K562 (cell line): Measurements from ENCODE around the gene SLC1A3. TPM values are rescaled to one million over a fixed set of nuclear protein-coding genes. Genes with fewer than 3 reads are reported as not detected.

ENCODE experiments used
- ATAC-seq: fragments of 200-7000 bp; cut with Tn5 transposase; 3 replicates; pipeline ENCODE4 v1.9.1; 2020; ENCODE audit warnings: moderate library complexity
- BruUV-seq: library from RNA; stranded (reverse); fragments of 400-500 nt; replicated peaks from 2 replicates; lab custom pipeline; 2021; lab: Mats Ljungman, UMichigan
- CTCF ChIA-PET: fragments of 300-600 bp; formaldehyde crosslinking; extraction: SDS; loops from one replicate; lab custom pipeline; 2021; ENCODE audit warnings: low intra/inter-chr PET ratio; lab: Yijun Ruan, JAX
- POLR2A ChIA-PET: fragments of 300-600, 350-650 bp; sonication (Branson Sonifier 250); formaldehyde crosslinking; extraction: SDS; loops from one replicate; lab custom pipeline; 2021; ENCODE audit warnings: antibody characterized with exemption, inconsistent platforms; lab: Yijun Ruan, JAX
- DNase-seq, 4 experiments: peaks; one replicate each; pipeline versions ENCODE4 v3.0.0 to v3.0.0-alpha.2; 2011 to 2018; ENCODE audit warnings: low spot score in 3 of 4, mixed read lengths in 3 of 4; ENCODE audit errors: extremely low read depth in 1 of 4
- FAIRE-seq: peaks from 2 replicates; lab custom pipeline; 2011; peaks lifted over from hg19 to GRCh38; lab: Jason Lieb, UNC
- H2AFZ ChIP-seq: 2 replicates; pipeline ENCODE4 v1.6.0; 2011; ENCODE audit warnings: low read depth, low read length, control low read depth, inconsistent platforms
- H3K27ac ChIP-seq: fragments of 200-600 bp; 3 replicates; pipeline ENCODE4 v1.8.0; 2011; ENCODE audit warnings: low read depth, mild to moderate bottlenecking, control low read depth, inconsistent platforms, low read length, moderate library complexity, mixed read lengths; ENCODE audit errors: extremely low read depth
- H3K27me3 ChIP-seq, 2 experiments: fragments of 300-600 bp in 1 of 2; 2 replicates in 1 of 2; 3 replicates in 1 of 2; pipeline versions ENCODE4 v1.6.0 to v1.8.0; 2011; ENCODE audit warnings: inconsistent platforms in 2 of 2, low read length in 2 of 2, mild to moderate bottlenecking in 1 of 2, mixed read lengths in 1 of 2, moderate library complexity in 1 of 2; ENCODE audit not compliant: control insufficient read depth in 2 of 2, insufficient read depth in 2 of 2
- H3K36me3 ChIP-seq: fragments of 300-600 bp; 3 replicates; pipeline ENCODE4 v1.8.0; 2011; ENCODE audit warnings: mild to moderate bottlenecking, low read length, inconsistent platforms; ENCODE audit not compliant: control insufficient read depth, insufficient read depth
- H3K4me1 ChIP-seq, 2 experiments: fragments of 200-600 bp in 1 of 2; replicated peaks in 1 of 2; 2 replicates in 1 of 2; 3 replicates in 1 of 2; pipeline versions ENCODE4 v1.5.1 to v1.8.0; 2011; ENCODE audit warnings: inconsistent platforms in 2 of 2, low read length in 2 of 2, mild to moderate bottlenecking in 1 of 2, mixed read lengths in 1 of 2, moderate library complexity in 1 of 2; ENCODE audit not compliant: control insufficient read depth in 2 of 2, insufficient read depth in 2 of 2
- H3K4me2 ChIP-seq: 2 replicates; pipeline ENCODE4 v1.6.1; 2011; ENCODE audit warnings: low read length, control low read depth, inconsistent platforms, mixed read lengths; ENCODE audit not compliant: insufficient read depth
- H3K4me3 ChIP-seq: fragments of 200-600 bp; sonication (generic), shearing (Covaris generic); 2 replicates; pipeline ENCODE4 v1.5.1; 2016; ENCODE audit warnings: control low read depth, inconsistent platforms
- H3K79me2 ChIP-seq: fragments of 200-600 bp; 3 replicates; pipeline ENCODE4 v1.8.0; 2011; ENCODE audit warnings: low read length, inconsistent platforms; ENCODE audit not compliant: control insufficient read depth, insufficient read depth
- H3K9ac ChIP-seq, 2 experiments: 2 replicates each; pipeline versions ENCODE4 v1.6.0 to v1.6.1; 2011; ENCODE audit warnings: low read depth in 2 of 2, low read length in 2 of 2, control low read depth in 1 of 2, inconsistent platforms in 1 of 2, mild to moderate bottlenecking in 1 of 2, mixed read lengths in 1 of 2; ENCODE audit not compliant: insufficient read depth in 1 of 2
- H3K9me1 ChIP-seq: one replicate; pipeline ENCODE4 v1.6.0; 2011; ENCODE audit warnings: inconsistent platforms, mild to moderate bottlenecking, low read length, moderate library complexity; ENCODE audit not compliant: control insufficient read depth, insufficient read depth
- H3K9me3 ChIP-seq: replicated peaks from 2 replicates; pipeline ENCODE4 v1.5.1; 2011; ENCODE audit warnings: low read depth, low read length, inconsistent platforms; ENCODE audit not compliant: control insufficient read depth, insufficient read depth
- H4K20me1 ChIP-seq: replicated peaks from 2 replicates; pipeline ENCODE4 v1.6.1; 2011; ENCODE audit warnings: low read length, inconsistent platforms, mixed read lengths; ENCODE audit not compliant: control insufficient read depth, insufficient read depth
- BRD9 ChIP-seq: fragments of 450-650 bp; IDR thresholded peaks from 2 replicates; pipeline ENCODE4 v1.6.1; 2018; ENCODE audit warnings: low read depth; ENCODE audit not compliant: partially characterized antibody
- ELF1 ChIP-seq: fragments of 200-800 bp; sonication (Bioruptor generic); IDR thresholded peaks from 2 replicates; pipeline ENCODE4 v1.6.1; 2016; ENCODE audit warnings: missing genetic modification characterization, missing compliant biosample characterization
- GATAD2A ChIP-seq: fragments of 450-650 bp; IDR thresholded peaks from 2 replicates; pipeline ENCODE4 v1.6.1; 2017
- JUN ChIP-seq, 2 experiments: sonication (generic) in 1 of 2; formaldehyde crosslinking in 1 of 2; IDR thresholded peaks; 2 replicates each; pipeline versions ENCODE4 v1.6.1 to v1.8.0; 2012 to 2022; ENCODE audit warnings: borderline replicate concordance in 2 of 2, mild to moderate bottlenecking in 2 of 2, improper control_type of control experiment in 1 of 2, low read depth in 1 of 2, low read length in 1 of 2, missing genetic modification reagents in 1 of 2
- JUND ChIP-seq, 2 experiments: IDR thresholded peaks; 2 replicates in 1 of 2; 3 replicates in 1 of 2; pipeline ENCODE4 v1.6.1; 2011; ENCODE audit warnings: borderline replicate concordance in 2 of 2, low read depth in 2 of 2, low read length in 2 of 2, improper control_type of control experiment in 1 of 2, missing biosample characterization in 1 of 2, missing genetic modification characterization in 1 of 2, missing genetic modification reagents in 1 of 2
- NCOA1 ChIP-seq: fragments of 450-650 bp; IDR thresholded peaks from 2 replicates; pipeline ENCODE4 v1.6.1; 2016; ENCODE audit warnings: low read depth
- PML ChIP-seq: IDR thresholded peaks from 2 replicates; pipeline ENCODE4 v1.6.1; 2012; ENCODE audit warnings: low read length, inconsistent platforms
- RAD51 ChIP-seq: fragments of 450-650 bp; IDR thresholded peaks from 2 replicates; pipeline ENCODE4 v1.7.1; 2016; ENCODE audit warnings: low read depth, mild to moderate bottlenecking, borderline replicate concordance
- ZNF140 ChIP-seq: fragments of 250-450 bp; sonication (Bioruptor Pico); IDR thresholded peaks from 2 replicates; pipeline ENCODE4 v1.8.0; 2021; ENCODE audit warnings: moderate library complexity, mild to moderate bottlenecking, inconsistent platforms
- ZNF785 ChIP-seq: fragments of 250-450 bp; sonication (Bioruptor Pico); IDR thresholded peaks from 2 replicates; pipeline ENCODE4 v1.4.0; 2020; ENCODE audit warnings: mild to moderate bottlenecking
- WGBS: fragments of 100-300 bp; shearing (Covaris generic); methylation state at CpG from one replicate; pipeline ENCODE4 v1.1.6; 2016; ENCODE audit warnings: low coverage, mixed read lengths; ENCODE audit not compliant: insufficient coverage; ENCODE audit errors: missing lambda C conversion rate; 5-methylcytosine and 5-hydroxymethylcytosine counted together
- in situ Hi-C: fragments of 300-500 bp; cut with MboI; formaldehyde crosslinking; loops from 4 replicates; pipeline ENCODE4 v1.15.0; 2018; ENCODE audit warnings: inconsistent platforms, mixed read lengths
- intact Hi-C: fragments of 100-400 bp; cut with micrococcal nuclease; formaldehyde crosslinking; loops from 2 replicates; pipeline ENCODE4 v1.14.2; 2022
- polyA plus RNA-seq, 8 experiments: library from polyadenylated mRNA; depleted of rRNA in 4 of 8; stranded (reverse) in 5 of 8; unstranded in 3 of 8; fragments of >200 nt; fragmentation: Nextera tagmentation in 2 of 8; fragmentation: Illumina TruSeq in 1 of 8; extraction: Ambion mirVana in 2 of 8; extraction: Trizol in 1 of 8; gene quantifications; 2 replicates each; pipeline versions ENCODE4 v1.2.1 to v1.2.3, GENCODE V29; 2011 to 2014; ENCODE audit warnings: inconsistent platforms in 1 of 8, missing spikeins in 1 of 8
- total RNA-seq, 7 experiments: library from RNA; depleted of rRNA in 6 of 7; stranded (reverse); fragments of >200 nt in 6 of 7; fragmentation: Illumina TruSeq in 2 of 7; extraction: Trizol in 2 of 7; gene quantifications; 2 replicates each; pipeline versions ENCODE4 v1.2.1 to v1.2.3, GENCODE V29; 2011 to 2021; ENCODE audit warnings: low replicate concordance in 1 of 7
- TF ChIP-seq, protein P1 (sequence below): fragments of 450-650 bp; IDR thresholded peaks from 2 replicates; pipeline ENCODE4 v1.6.1; 2017; ENCODE audit warnings: antibody characterized with exemption
- TF ChIP-seq, protein P2 (sequence below): fragments of 250-450 bp; sonication (Bioruptor Pico); IDR thresholded peaks from 2 replicates; pipeline ENCODE4 v1.4.0; 2020

SLC1A3 gene
- total and polyA plus RNA-seq, 9 of the 15 experiments (the other 6 are each of a cell fraction or from before 2014, with no cell fraction given) = 0.13 TPM; not detected in 8

DNA sequence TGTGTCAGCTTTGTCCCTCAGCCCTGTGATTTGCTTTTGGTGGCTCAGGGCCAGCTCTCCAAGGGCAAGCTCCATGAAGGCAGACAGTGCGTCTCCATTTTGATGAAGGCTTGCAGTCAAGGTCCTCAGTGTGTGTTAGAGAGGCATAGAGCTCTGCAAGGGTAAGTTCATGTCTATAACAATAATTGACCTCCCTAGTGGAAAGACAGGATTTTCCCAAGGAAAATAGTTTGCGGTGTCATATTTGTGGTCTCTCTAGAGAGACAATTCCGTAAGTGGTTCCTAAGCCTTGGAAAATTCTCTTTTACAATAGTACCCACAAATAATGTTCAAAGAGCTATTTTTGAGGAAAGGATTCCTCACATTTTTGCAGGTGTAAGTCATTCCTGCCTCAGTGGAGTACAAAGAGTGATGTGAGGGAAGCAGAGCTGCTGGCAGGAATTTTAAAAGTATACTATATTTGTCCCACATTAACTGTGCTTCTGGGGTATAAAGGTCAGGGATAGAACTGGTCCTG lies 40.2 kb downstream of the SLC1A3 start:
- intact Hi-C loops = no loop called here
- no peaks in the 10 kb centered on the region for H3K9me3 ChIP-seq
- no TSS peak for BruUV-seq
- no peak overlapping the region for H3K27ac ChIP-seq
- H3K4me3 ChIP-seq = no peak overlapping the region
- no peaks in the 10 kb centered on the region for H4K20me1 ChIP-seq
- no peaks in the 10 kb centered on the region for H3K4me1 ChIP-seq
- ATAC-seq (no peak), DNase-seq (no peak), FAIRE-seq (no peak)
- H3K36me3 ChIP-seq = no peaks in the 10 kb centered on the region
- ChIA-PET POLR2A (interaction anchor here (0.5 kb wide), 1 partner anchor 143 kb away, joined by 3 read pairs; no protein-coding TSS in a partner anchor), CTCF (no interaction called here)
- no peak overlapping the region for H3K9ac ChIP-seq
- WGBS = 0% methylated on average over 3 of the region's 3 CpGs
- H3K79me2 ChIP-seq = no peaks in the 10 kb centered on the region
- no peak for TF ChIP-seq GATAD2A
- no peak for TF ChIP-seq RAD51
- no peak for TF ChIP-seq JUND (IDR thresholded peaks at IDR 0.05; ENCODE audit: borderline replicate concordance, low read depth, low read length)
- no peak for TF ChIP-seq JUND (tag; IDR thresholded peaks at IDR 0.05; ENCODE audit: borderline replicate concordance, low read depth, low read length)
- TF ChIP-seq, all 486 proteins: peak for 0
- H2AFZ ChIP-seq = no peak overlapping the region
- in situ Hi-C loops = no loop called here
- no peak overlapping the region for H3K4me2 ChIP-seq
- no peaks in the 10 kb centered on the region; a peak in 1 of 5 replicates for H3K27me3 ChIP-seq
- H3K9me1 ChIP-seq = no peaks in the 10 kb centered on the region

DNA sequence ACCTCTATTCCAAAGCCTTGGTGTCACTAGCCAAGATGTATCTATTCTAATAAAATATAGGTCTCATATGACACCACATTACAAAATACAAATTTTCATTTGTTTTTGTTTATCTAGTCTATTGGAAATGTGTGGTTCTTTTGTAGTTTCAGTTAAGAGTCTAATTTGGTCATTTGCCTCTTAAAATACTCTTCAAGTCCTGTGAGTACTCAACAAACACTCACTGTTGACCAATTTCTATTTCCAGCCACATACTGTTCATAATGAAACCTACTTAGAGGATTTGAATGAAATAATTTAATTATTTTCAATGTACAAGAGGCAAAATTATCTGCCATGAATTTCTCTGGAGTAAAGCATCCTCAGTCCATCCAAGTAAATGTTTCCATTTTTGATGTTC lies 40.6 kb downstream of the SLC1A3 start:
- CTCF ChIA-PET = no interaction called here
- FAIRE-seq = no peak
- no peaks in the 10 kb centered on the region for H4K20me1 ChIP-seq
- no peak for DNase-seq
- H2AFZ ChIP-seq = no peak overlapping the region
- no peak overlapping the region for H3K4me3 ChIP-seq
- H3K9ac ChIP-seq = no peak overlapping the region
- no peak for ATAC-seq
- intact Hi-C loops (no loop called here), in situ Hi-C loops (no loop called here)
- no peaks in the 10 kb centered on the region for H3K4me1 ChIP-seq
- POLR2A ChIA-PET = interaction anchor here (0.5 kb wide), 1 partner anchor 143 kb away, joined by 3 read pairs; no protein-coding TSS in a partner anchor
- no TSS peak for BruUV-seq
- H3K9me3 ChIP-seq = no peaks in the 10 kb centered on the region
- no peaks in the 10 kb centered on the region for H3K79me2 ChIP-seq
- H3K36me3 ChIP-seq = no peaks in the 10 kb centered on the region
- peaks cover 0 to 2% of the 10 kb centered on the region in 2 experiments; a peak in 3 of 5 replicates for H3K27me3 ChIP-seq
- H3K9me1 ChIP-seq = no peaks in the 10 kb centered on the region
- no peak overlapping the region for H3K4me2 ChIP-seq
- H3K27ac ChIP-seq = no peak overlapping the region
- TF ChIP-seq BRD9 = no peak
- no peak for TF ChIP-seq JUN (IDR thresholded peaks at IDR 0.05; ENCODE audit: borderline replicate concordance, low read depth, low read length)
- TF ChIP-seq JUN (CRISPR knock-in tag; IDR thresholded peaks at IDR 0.05; ENCODE audit: borderline replicate concordance) = no peak
- TF ChIP-seq, protein P1, sequence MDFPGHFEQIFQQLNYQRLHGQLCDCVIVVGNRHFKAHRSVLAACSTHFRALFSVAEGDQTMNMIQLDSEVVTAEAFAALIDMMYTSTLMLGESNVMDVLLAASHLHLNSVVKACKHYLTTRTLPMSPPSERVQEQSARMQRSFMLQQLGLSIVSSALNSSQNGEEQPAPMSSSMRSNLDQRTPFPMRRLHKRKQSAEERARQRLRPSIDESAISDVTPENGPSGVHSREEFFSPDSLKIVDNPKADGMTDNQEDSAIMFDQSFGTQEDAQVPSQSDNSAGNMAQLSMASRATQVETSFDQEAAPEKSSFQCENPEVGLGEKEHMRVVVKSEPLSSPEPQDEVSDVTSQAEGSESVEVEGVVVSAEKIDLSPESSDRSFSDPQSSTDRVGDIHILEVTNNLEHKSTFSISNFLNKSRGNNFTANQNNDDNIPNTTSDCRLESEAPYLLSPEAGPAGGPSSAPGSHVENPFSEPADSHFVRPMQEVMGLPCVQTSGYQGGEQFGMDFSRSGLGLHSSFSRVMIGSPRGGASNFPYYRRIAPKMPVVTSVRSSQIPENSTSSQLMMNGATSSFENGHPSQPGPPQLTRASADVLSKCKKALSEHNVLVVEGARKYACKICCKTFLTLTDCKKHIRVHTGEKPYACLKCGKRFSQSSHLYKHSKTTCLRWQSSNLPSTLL = no peak
- TF ChIP-seq ZNF785 (CRISPR knock-in tag) = no peak
- TF ChIP-seq NCOA1 = no peak
- TF ChIP-seq PML = no peak
- TF ChIP-seq ELF1 = no peak
- no peak for TF ChIP-seq ZNF140 (CRISPR knock-in tag)
- TF ChIP-seq, protein P2, sequence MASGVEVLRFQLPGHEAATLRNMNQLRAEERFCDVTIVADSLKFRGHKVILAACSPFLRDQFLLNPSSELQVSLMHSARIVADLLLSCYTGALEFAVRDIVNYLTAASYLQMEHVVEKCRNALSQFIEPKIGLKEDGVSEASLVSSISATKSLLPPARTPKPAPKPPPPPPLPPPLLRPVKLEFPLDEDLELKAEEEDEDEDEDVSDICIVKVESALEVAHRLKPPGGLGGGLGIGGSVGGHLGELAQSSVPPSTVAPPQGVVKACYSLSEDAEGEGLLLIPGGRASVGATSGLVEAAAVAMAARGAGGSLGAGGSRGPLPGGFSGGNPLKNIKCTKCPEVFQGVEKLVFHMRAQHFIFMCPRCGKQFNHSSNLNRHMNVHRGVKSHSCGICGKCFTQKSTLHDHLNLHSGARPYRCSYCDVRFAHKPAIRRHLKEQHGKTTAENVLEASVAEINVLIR (CRISPR knock-in tag) = no peak
